NCI-H187 treated with DMSO at 0.1 percent for 48 hours (cell line): ENCODE measurements around the gene LAMTOR3.

Experiments used
- DNase-seq: peaks from one replicate; lab custom pipeline; 2025; lab: John Stamatoyannopoulos, UW

LAMTOR3 gene

DNA sequence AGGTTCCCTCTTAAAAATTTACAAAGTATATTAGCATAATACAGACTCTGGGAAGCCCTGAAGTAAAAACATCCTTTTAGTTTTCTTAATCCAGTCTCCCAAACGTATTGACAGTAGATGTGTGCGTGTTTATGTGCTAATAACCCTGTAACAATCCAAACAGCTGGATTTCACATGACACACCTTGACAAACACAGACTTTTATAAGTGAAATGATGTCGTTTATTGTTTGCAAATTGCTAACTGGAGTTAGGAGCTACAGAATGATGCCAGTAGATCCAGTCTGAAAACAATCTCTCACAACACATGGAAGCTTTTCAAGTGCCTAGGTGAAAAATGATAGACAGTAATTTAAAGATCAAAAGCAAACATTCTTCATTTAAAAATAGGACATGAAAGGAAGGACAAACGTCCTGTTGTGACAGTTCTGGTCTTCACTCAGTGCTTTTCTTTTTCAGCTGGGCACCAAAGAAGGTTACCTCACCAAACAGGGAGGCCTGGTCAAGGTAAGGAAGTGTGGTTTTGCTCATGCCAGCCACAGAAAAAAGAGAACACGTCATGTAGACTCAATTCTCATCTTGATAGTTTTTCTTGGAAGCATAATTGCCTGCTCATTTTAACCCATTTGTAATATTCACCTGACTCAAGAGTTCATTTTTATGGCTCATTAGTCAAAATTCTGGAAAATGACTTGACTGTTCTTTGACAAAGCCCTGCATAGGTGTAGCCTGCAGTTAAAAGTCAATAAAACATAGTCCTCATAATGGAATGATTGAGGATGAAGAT lies 32.9 kb downstream of the LAMTOR3 start:
- DNase-seq: no peak

DNA sequence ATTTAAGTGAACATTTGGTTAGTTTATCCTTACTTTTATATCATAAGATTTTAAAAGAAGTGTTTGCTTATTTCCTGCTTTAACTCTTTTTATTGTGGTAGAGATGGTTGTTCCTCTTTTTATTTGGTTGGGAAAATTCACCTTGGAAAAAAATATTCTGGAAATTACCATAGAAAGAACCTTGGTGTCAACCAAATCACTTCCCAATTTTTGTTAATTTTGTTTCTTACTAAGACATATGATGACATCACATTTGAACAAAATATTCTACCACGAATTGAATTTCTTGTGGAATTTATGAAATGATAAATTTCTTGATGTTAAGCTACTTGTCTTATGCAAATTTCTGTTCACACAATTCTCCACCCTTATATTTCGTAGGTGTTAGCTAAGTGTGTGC lies 33.7 kb downstream of the LAMTOR3 start:
- DNase-seq: no peak

DNA sequence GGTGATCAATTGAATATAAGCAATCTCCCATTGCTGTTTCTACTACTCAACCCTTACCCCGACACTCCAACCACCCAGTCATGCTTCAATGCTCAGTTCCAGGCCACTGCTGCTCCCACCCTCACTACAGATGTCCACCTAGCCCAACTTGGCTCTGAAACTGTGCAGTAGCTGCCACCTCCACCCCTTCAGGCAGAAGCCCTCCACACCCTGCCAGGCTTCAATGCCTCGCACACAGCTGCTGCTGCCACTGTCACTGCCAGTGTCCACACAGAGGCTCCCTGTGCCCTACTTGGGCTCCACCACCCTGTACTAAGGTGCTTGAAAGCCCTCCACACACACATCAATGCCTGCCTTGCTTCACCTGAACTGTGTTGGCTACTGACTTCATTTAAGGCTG lies 34.6 kb downstream of the LAMTOR3 start:
- no peak for DNase-seq

DNA sequence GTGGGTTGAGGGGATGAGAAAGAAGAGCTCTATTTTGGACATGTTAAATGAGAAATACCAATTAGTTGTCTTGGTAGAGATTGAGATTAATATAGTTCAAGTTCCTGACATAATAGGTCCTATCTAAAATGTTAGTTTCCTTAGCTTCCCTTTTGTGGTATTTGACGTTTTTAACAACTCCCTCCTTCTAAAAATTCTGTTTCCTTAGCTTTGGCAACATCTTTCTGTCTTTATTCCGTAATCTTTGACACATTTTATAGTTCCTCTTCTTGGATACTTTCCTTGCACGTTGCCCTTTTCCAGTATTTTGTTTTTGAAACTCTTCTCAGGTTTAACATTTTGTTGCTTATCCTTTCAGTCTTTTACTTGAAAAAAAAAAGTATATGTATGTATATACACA lies 36.9 kb downstream of the LAMTOR3 start:
- DNase-seq: no peak

DNA sequence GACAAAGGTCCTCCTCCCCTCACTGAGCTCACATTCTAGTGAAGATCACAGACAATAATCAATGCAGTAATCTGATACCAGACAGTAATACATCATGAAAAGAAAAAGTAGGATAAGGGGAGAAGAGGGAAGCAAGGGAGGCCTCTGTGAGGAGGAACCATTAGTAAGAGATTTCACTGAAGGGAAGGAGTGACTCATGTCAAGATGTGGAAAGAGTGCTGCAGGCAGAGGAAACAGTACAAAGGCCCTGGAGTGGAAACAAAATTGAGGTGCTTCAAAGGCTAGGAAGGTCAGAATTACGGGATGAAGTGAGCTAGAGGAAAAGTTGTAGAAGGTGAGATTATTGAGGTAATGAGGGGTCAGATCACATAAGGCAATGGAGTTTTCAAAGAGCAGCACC lies 38.1 kb downstream of the LAMTOR3 start:
- DNase-seq: no peak

DNA sequence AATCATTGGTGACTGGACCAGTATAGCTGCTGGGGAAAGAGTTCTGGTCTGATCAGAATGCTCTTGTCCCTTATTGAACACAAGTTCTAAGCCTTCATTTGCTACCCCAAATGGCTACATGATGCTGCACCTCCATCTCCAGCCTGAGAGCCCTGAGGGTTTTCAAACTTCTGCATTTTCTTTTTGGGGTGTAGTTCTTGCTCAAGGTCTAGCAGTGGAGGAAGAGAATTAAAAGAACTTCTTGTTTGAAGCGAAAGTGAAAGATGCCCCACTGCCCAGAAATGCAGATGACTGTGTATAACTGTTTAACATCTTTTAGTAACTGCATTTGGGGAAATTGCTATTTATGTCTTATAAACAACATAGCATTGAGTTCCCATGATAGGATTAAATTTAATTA lies 38.5 kb downstream of the LAMTOR3 start:
- no peak for DNase-seq

DNA sequence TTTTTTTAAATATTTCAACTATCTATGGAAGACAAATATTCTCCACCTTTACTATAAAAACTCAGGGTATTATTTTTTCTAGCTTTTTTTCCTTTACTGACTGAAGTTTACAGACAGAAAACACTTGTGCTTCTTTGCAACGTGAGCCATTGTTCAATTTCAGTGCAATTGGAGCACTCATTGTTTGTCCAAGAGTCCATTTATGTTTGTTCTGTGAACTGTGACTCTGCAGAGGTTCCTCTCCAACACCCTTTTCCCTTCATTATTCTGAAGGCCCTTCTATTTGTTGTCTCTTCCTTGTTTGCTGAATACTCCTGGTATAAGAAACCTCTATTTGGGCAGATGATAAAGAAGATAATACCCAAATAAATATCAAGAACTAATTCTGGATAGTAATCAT lies 40.2 kb downstream of the LAMTOR3 start:
- DNase-seq: no peak

DNA sequence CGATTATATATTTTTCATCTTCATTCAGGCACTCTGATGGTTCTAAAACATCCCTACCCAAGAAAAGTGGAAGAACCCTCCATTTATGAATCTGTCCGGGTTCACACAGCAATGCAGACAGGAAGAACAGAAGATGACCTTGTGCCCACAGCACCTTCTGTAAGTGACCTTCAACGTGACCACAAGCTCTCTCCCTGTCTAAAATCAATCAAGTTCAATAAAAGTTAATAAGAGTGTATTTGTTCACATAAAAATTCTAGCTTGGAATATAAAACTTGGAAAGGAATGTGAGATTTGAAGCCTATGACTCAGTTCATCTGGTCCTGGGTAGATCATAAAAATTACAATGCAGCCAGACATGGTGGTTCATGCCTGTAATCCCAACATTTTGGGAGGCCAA lies 41.0 kb downstream of the LAMTOR3 start:
- no peak for DNase-seq

DNA sequence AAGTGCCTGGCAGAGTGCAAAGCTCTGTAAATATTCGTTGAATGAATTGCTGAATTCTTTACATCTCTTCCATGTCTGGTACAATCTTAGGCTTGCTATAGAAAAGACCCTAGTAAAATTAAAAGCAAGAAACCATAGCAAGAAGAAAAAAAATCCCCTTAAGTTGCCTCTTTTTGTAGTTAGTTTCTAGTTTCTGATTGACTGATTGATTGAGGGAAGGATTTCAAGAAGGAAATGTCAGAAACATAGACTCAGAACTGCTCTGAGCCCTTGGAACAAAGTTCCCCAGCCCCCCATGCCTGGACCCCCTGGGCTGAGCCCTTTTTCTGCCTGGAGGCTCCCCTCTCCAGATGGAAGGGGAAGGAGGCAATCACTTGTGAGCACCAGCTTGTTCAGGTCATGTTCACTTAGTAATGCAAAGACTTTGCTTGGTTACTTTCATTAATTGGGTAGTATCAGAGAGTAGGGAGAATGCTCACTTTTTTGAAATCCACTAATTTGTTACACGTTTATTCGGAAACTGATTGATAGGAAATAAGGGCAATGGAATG lies 42.0 kb downstream of the LAMTOR3 start:
- DNase-seq: no peak

DNA sequence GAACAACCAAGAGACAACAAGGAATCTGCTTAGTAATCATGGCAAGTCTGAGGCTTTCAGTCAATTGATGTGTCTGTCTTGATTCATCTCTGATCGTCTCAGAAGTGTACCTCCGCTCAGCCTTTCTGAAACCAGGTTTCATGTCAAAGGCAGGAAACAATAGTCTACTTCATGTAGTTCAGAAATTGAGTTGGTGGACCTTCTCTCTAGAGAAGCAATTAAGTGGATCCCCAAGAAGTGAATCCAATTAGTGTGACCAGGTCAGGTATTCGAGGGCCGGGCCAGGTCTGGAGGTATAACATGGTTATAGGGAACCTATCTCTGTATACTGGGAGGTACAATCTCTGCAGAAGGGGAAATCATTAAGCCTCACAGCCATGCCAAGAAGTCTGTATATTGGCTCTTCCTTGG lies 45.6 kb downstream of the LAMTOR3 start:
- DNase-seq: no peak

DNA sequence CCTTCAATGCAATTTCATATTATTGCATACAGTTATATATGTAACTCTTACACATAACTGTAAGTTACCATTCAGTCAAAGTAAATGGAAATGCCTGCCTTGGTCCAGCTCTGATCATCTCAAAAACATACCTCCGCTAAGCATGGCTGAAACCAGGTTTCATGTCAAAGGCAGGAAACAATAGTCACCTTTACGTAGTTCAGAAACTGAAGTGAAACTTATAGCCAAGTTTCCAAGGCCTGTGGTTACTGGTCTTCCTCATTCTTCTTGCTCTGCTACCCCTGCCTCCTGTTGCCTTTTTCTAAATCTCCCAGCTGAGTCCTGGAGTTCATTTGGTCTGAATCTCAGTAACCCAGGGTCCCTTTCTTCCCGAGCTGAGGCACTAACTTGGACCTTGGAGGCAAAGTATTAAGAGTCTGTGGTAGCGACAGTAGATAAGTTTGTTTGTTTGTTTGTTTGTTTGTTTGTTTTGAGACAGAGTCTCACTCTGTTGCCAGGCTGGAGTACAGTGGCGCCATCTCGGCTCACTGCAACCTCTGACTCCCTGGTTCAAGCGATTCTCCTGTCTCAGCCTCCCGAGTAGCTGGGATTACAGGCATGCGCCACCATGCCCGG lies 46.8 kb downstream of the LAMTOR3 start:
- DNase-seq: no peak

DNA sequence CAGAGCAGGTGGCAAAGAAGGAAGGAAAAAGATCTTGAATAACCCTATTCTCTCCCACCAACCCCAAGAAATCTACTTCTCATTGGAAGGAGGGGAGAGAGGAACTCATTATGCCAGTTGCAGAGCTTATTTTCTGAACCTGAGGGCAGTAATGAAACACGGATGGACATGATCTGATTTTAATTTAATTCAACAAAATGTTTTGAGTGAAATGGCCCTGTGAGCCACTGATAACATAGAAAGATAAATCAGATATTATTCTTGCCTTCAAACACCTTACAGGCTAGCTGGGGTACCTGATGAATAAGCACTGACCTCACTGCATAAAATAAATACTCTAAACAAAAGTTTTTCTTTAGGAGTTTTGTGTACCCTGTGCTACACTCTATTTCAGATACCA lies 47.3 kb downstream of the LAMTOR3 start:
- no peak for DNase-seq

DNA sequence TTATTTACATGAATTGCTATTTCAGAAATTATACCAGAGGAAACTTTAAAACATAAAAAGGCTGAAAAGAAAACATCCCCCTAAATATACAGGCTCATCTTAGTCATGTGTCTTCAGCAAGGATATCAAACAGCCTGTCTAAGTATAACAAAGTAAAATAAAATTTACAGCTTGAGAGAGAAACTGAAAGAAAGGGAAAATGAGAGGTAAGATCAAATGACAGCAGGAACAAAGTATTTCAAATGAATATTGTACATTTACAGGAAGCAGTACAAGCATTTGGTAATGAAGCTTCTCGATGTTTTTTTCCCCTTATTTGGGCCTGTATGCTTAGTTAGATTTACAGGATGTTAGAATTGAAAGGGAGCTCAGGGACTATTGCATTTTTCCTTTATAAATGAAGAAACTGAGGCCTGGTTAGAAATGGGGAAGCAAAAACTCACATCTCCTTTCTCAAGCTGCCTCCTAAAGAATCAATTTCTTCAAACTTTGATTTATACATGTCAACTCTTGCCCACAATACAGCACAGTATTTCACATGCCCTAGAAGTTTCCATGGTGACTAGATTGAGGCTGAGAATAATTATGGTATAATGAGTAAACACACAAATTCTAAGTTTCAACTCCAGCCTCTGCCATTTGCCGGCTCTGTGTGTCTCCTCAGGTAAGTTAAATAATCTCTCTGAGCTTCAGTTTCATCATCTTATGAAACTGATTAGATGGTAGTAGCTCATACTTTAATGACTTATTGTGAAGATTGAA lies 48.3 kb downstream of the LAMTOR3 start:
- no peak for DNase-seq

DNA sequence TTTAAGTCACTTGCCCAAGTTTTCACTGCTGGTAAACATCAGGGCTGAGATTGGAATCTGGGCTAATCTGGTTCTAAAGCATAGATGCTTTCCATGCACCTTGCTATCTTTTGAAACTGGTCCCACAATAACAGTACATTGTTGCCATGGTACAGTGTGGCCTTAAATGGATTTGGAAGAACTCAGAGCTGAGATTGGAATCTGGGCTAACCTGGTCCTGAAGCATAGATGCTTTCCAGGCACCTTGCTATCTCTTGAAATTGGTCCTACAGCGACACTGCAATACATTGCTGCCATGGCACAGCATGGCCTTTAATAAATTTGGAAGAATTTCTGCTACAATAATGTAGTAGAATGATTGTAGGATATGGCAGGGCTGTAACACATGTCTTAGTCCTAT lies 49.0 kb downstream of the LAMTOR3 start:
- no peak for DNase-seq

DNA sequence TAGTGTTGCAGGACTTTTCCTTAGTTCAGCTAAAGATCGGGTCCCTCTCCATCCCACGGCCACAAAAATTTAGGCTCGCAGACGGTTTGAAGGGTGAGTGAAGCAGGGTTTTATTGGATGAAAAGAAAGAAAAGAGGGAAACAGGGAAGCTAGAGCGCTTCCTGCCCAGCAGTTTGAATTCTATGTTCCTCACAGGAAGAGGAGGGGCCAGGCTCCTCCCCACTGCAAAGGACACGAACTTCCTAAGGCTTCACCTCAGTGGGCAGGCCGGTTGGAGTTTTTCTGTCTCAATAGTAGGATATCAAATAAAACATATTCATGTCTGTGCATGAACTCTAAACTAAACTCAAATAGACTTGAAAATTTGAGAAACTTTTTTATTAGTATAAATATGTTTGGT lies 50.2 kb downstream of the LAMTOR3 start:
- no peak for DNase-seq

DNA sequence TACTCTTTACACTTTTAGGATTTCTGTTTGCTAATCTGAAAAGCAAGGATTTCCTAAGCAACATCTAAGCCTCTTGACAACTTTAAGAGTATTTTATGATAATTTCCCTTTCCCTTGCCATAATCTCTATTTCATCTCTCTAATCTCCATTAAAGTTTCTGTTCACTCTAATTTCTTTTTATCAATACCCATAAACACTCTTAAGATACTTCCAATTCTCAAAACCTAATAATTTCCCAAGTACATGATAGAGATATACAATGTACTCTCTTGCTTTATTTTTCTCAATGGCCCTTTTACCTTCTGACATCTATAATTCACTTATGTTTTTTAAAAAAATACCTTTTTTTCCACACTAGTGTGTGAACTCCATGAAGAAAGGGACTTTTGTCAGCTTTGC lies 50.8 kb downstream of the LAMTOR3 start:
- no peak for DNase-seq

DNA sequence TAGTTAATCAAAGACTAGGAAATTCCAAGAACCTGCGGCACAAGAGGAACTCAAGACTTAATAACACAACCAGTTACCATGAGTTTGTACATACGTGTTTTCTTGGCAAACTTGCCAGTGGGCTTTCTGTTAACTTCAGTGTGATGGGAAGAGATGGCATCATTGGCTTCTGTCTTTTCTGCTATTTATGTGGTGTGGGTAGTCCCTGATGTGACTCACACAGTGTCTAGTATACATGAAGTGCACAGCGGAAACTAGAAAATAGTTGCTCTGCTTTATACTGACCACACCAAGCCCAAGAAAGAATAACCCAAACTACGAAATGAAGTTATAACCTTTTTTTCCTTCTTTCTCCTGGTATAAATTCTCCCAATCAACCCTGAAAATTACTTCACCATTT lies 53.1 kb downstream of the LAMTOR3 start:
- no peak for DNase-seq

DNA sequence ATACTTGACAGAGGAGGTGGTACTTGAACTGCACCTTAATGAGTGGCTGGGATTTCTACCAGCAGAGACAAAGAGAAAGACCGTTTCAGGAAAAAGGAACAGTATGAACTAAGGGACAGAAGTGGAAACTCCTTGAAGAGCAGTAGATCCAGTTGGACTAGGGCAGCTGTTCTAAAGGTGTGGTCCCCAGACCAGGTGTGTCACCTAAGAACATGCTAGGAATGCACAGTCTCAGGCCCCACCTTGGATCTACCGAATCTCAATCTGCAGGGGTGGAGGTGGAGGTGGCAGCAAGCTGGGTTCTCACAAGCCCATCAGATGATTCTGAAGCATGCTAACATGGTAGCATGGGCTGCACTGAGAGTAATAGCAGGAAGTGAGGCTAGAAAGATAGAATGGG lies 55.3 kb downstream of the LAMTOR3 start:
- DNase-seq: no peak

DNA sequence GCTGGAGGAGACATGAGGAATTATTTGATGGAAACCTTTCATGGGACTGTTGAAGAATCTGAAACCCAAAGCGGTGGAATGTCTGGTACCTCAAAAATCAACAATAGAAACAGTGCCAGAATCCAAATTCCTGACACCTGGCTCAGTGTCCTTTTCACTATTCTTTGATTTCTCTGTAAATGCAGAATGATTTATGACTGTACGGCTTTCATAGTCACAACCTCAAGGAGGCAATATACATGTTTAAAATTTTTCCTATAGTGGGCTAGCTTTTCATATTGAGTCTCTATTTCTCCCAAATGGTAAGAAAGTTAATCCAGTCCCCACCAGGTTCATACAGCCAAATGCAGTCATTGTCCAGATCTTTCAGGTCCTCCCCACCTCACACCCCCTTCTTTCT lies 58.3 kb downstream of the LAMTOR3 start:
- DNase-seq: no peak

DNA sequence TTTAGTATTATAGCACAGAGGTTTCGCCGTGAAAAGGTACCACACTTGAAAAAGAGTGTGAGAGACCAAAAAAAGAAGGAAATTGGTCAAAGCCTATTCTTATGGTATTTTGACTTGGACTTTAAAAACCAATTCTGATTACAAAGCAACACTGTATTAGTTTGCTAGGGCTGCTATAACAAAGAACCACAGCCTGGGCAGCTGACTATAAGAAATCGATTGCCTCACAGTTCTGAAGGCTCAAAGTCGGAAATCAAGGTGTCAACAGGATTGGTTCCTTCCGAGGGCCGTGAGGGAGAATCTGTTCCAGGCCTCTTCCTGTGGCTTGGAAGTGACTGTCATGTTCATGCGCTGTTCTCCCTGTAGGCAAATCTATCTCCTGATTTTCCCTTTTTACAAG lies 59.7 kb downstream of the LAMTOR3 start:
- no peak for DNase-seq

DNA sequence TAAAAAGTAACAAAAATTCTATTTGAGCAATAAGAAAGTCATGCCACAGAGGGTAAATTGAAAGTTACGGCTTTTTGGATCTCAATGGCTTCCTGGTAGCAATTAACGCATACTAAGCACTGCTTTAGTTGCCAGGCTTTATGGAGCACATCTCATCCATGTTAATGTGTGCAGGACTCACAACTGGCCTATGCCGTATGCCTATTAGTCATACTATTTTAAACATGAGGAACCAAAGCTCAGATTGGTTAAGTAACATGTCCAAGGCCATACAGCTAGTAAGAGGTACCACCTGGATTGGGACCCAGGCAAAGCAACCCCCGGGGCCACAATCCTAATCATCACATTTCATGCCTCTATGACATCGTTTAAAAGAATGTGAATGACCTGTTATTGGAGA lies 60.5 kb downstream of the LAMTOR3 start:
- DNase-seq: no peak

DNA sequence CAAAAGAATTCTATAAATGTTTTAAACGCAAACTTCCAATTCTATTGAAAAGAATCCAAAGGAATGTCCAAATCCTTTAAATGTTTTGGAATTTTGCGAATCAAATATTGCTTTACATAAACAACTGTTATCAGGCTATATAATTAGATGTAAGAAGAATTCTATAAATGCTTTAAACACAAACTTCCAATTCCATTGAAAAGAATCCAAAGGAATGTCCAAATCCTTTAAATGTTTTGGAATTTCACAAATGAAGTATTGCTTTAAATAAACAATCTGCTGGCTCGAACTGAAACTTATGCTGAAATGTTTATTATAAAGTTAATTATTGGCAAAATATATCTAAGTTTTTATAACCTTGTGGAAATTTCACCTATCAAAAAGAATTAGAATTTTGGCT lies 61.5 kb downstream of the LAMTOR3 start:
- DNase-seq: no peak

DNA sequence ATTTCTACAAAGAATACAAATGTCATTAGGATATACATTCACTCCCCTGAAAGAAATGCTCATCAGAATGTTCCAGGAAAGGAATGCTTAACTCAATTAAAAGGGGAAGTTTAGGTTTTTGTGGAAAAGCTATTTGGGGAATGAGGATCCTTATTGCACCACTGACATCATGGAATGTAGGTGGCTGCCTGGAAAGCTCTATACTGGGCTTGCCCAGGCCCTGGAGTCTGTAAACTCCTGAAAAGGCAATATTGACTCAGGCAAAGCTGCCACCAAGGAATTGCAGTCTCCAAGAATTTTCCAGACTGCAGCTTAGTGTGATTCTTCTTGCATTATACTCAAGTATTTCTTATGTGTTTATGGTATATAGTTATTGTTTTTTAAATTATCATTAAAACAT lies 61.9 kb downstream of the LAMTOR3 start:
- DNase-seq: no peak
